HepG2 (cell line): ENCODE data around the gene ERV3-1. TPM values are rescaled to one million over a fixed set of nuclear protein-coding genes. Genes with fewer than 3 reads are reported as not detected.

ENCODE experiments used
- ATAC-seq: fragments of 200-7000 bp; cut with Tn5 transposase; 3 replicates; pipeline ENCODE4 v1.9.1; 2020; ENCODE audit warnings: mild to moderate bottlenecking, moderate library complexity
- BruUV-seq: library from RNA; stranded (reverse); fragments of 400-500 nt; replicated peaks from 2 replicates; lab custom pipeline; 2021; lab: Mats Ljungman, UMichigan
- CTCF ChIA-PET: fragments of 300-600 bp; formaldehyde crosslinking; extraction: SDS; loops from one replicate; lab custom pipeline; 2021; ENCODE audit warnings: low total read pairs, inconsistent platforms, low intra/inter-chr PET ratio; lab: Yijun Ruan, JAX
- POLR2A ChIA-PET: fragments of 350-600 bp; sonication (Branson Sonifier 250); formaldehyde crosslinking; loops from one replicate; lab custom pipeline; 2020; ENCODE audit warnings: antibody characterized with exemption, inconsistent platforms; lab: Yijun Ruan, JAX
- DNase-seq: peaks from one replicate; pipeline ENCODE4 v3.0.0-alpha.2; 2015; ENCODE audit warnings: low spot score
- FAIRE-seq: peaks from 3 replicates; lab custom pipeline; 2011; peaks lifted over from hg19 to GRCh38; lab: Jason Lieb, UNC
- H2AFZ ChIP-seq: one replicate; pipeline ENCODE4 v1.6.1; 2011; ENCODE audit warnings: low read length, inconsistent platforms
- H3K27ac ChIP-seq: fragments of 300-600 bp; 3 replicates; pipeline ENCODE4 v1.8.0; 2011; ENCODE audit warnings: mixed run types, mild to moderate bottlenecking, mixed read lengths, low read length, inconsistent platforms; ENCODE audit not compliant: insufficient read depth; ENCODE audit errors: extremely low read length
- H3K27me3 ChIP-seq, 2 experiments: fragments of 200-600 bp in 1 of 2; 2 replicates in 1 of 2; 3 replicates in 1 of 2; pipeline versions ENCODE4 v1.6.0 to v1.8.0; 2011; ENCODE audit warnings: low read length in 2 of 2, mild to moderate bottlenecking in 2 of 2, moderate library complexity in 2 of 2, inconsistent platforms in 1 of 2; ENCODE audit not compliant: insufficient read depth in 2 of 2, control insufficient read depth in 1 of 2
- H3K36me3 ChIP-seq, 2 experiments: fragments of 200-600 bp in 1 of 2; replicated peaks in 1 of 2; 2 replicates in 1 of 2; 3 replicates in 1 of 2; pipeline versions ENCODE4 v1.5.1 to v1.8.0; 2011; ENCODE audit warnings: low read length in 2 of 2, inconsistent platforms in 1 of 2; ENCODE audit not compliant: insufficient read depth in 2 of 2, control insufficient read depth in 1 of 2
- H3K4me1 ChIP-seq: 2 replicates; pipeline ENCODE4 v1.5.1; 2012; ENCODE audit warnings: low read length, inconsistent platforms; ENCODE audit not compliant: insufficient read depth
- H3K4me2 ChIP-seq: 2 replicates; pipeline ENCODE4 v1.6.0; 2011; ENCODE audit warnings: low read depth, low read length, inconsistent platforms
- H3K4me3 ChIP-seq, 3 experiments: fragments of 200-600 bp in 1 of 3; sonication (generic), shearing (Covaris generic) in 1 of 3; replicated peaks in 1 of 3; 2 replicates each; pipeline ENCODE4 v1.5.1; 2011 to 2016; ENCODE audit warnings: low read length in 3 of 3, inconsistent platforms in 2 of 3, low read depth in 2 of 3, mild to moderate bottlenecking in 2 of 3, control low read depth in 1 of 3, mixed read lengths in 1 of 3; ENCODE audit not compliant: insufficient read depth in 1 of 3
- H3K79me2 ChIP-seq: one replicate; pipeline ENCODE4 v1.6.1; 2011; ENCODE audit warnings: low read length, inconsistent platforms; ENCODE audit not compliant: insufficient read depth
- H3K9ac ChIP-seq: 2 replicates; pipeline ENCODE4 v1.6.0; 2011; ENCODE audit warnings: mild to moderate bottlenecking, low read depth, low read length, inconsistent platforms; ENCODE audit not compliant: insufficient read depth
- H3K9me3 ChIP-seq: 2 replicates; pipeline ENCODE4 v1.5.1; 2012; ENCODE audit warnings: mild to moderate bottlenecking, low read length
- H4K20me1 ChIP-seq: 2 replicates; pipeline ENCODE4 v1.6.0; 2011; ENCODE audit warnings: inconsistent platforms, mild to moderate bottlenecking, low read length, moderate library complexity; ENCODE audit not compliant: insufficient read depth
- FOXC1 ChIP-seq: sonication (generic); formaldehyde crosslinking; IDR thresholded peaks from 2 replicates; pipeline ENCODE4 v1.8.0; 2022; ENCODE audit warnings: mild to moderate bottlenecking, missing genetic modification reagents, borderline replicate concordance
- NRL ChIP-seq: sonication (generic); formaldehyde crosslinking; IDR thresholded peaks from 2 replicates; pipeline ENCODE4 v1.5.0; 2020; ENCODE audit warnings: missing genetic modification reagents, mild to moderate bottlenecking, moderate library complexity, borderline replicate concordance
- PAF1 ChIP-seq: IDR thresholded peaks from 2 replicates; pipeline ENCODE4 v1.6.1; 2016; ENCODE audit warnings: missing genetic modification reagents, missing compliant biosample characterization
- PRMT3 ChIP-seq: sonication (generic); formaldehyde crosslinking; IDR thresholded peaks from 2 replicates; pipeline ENCODE4 v1.8.1; 2022; ENCODE audit warnings: low read depth, mild to moderate bottlenecking, moderate library complexity, missing genetic modification reagents, borderline replicate concordance
- ZNF34 ChIP-seq: sonication (generic); formaldehyde crosslinking; IDR thresholded peaks from 2 replicates; pipeline ENCODE4 v1.4.0; 2020; ENCODE audit warnings: mild to moderate bottlenecking, missing genetic modification reagents, borderline replicate concordance
- ZNF569 ChIP-seq: sonication (generic); formaldehyde crosslinking; IDR thresholded peaks from 2 replicates; pipeline ENCODE4 v1.5.0; 2020; ENCODE audit warnings: mild to moderate bottlenecking, missing genetic modification reagents, moderate library complexity, borderline replicate concordance
- ZNF713 ChIP-seq: sonication (generic); formaldehyde crosslinking; IDR thresholded peaks from 2 replicates; pipeline ENCODE4 v1.4.0; 2020; ENCODE audit warnings: mild to moderate bottlenecking, missing genetic modification reagents
- ZNF772 ChIP-seq: sonication (generic); formaldehyde crosslinking; IDR thresholded peaks from 2 replicates; pipeline ENCODE4 v1.5.0; 2020; ENCODE audit warnings: mild to moderate bottlenecking, missing genetic modification reagents
- ZNF891 ChIP-seq: sonication (generic); formaldehyde crosslinking; IDR thresholded peaks from 2 replicates; pipeline ENCODE4 v1.5.0; 2020; ENCODE audit warnings: mild to moderate bottlenecking, missing genetic modification reagents
- WGBS: methylation state at CpG from one replicate; pipeline ENCODE4 v1.1.6; 2017; ENCODE audit warnings: low lambda C conversion rate; 5-methylcytosine and 5-hydroxymethylcytosine counted together
- in situ Hi-C: cut with HindIII; loops from 2 replicates; pipeline ENCODE4 v1.10.0; 2017; ENCODE audit warnings: low pct_unique_long_range_greater_than_20kb; ENCODE audit not compliant: extremely low pct_ligation_motif_present
- intact Hi-C: fragments of 100-400 bp; cut with micrococcal nuclease; formaldehyde crosslinking; loops from one replicate; pipeline ENCODE4 v1.10.0; 2022; ENCODE audit not compliant: unreplicated experiment
- polyA plus RNA-seq, 8 experiments: library from polyadenylated mRNA; depleted of rRNA in 3 of 8; stranded (reverse) in 7 of 8; unstranded in 1 of 8; fragments of >200 nt; fragmentation: Illumina TruSeq in 4 of 8; extraction: Trizol in 4 of 8; gene quantifications; 2 replicates each; pipeline versions ENCODE4 v1.2.1 to v1.2.3, GENCODE V29; 2011 to 2016; ENCODE audit warnings: low read depth in 4 of 8, missing spikeins in 1 of 8, mixed read lengths in 1 of 8; ENCODE audit not compliant: insufficient read depth in 1 of 8
- total RNA-seq, 5 experiments: library from RNA; depleted of rRNA; stranded (reverse); fragments of >200 nt; fragmentation: Illumina TruSeq; extraction: Trizol; gene quantifications; 2 replicates each; pipeline ENCODE4 v1.2.3, GENCODE V29; 2016; ENCODE audit warnings: low read depth in 1 of 5
- TF ChIP-seq, protein P1 (sequence below): sonication (generic); formaldehyde crosslinking; IDR thresholded peaks from 2 replicates; pipeline ENCODE4 v1.4.0; 2020; ENCODE audit warnings: mild to moderate bottlenecking, missing genetic modification reagents
- TF ChIP-seq, protein P2 (sequence below): sonication (generic); formaldehyde crosslinking; IDR thresholded peaks from 2 replicates; pipeline ENCODE4 v1.5.0; 2020; ENCODE audit warnings: mild to moderate bottlenecking, missing genetic modification reagents, borderline replicate concordance

The ERV3-1 gene
- total and polyA plus RNA-seq, 2 of the 13 experiments (the other 11 are each of a cell fraction or from before 2014, with no cell fraction given) = 20.4 to 86.3 TPM

DNA sequence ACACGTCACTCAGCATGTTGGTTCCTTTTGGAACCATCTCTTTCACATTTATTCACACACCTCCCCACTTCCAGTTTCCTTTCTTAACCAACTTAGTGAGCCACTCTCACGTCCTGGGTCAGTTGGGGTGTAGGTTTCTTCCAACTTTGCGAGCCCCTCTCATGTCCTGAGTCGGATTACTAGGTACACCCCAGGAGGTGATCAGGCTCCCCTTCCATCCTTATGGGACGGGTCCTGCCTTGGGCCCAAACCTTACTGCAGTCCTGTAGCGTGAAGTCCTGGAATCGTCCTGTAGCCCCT, 7.7 kb downstream of the ERV3-1 start:
- TSS peak; percentile 30 for BruUV-seq
- H3K9ac ChIP-seq = peak overlapping the region; percentile 63
- WGBS = 92% methylated on average over 7 of the region's 7 CpGs
- H4K20me1 ChIP-seq = no peaks in the 10 kb centered on the region
- POLR2A ChIA-PET = interaction anchor here (1.2 kb wide), 1 partner anchor 37 kb away, joined by 5 read pairs; no protein-coding TSS in a partner anchor
- H3K4me3 ChIP-seq = peak overlapping the region in 1 of 3 experiments; percentile 12; a peak in 1 of 6 replicates
- peak overlapping the region; percentile 90 for H3K27ac ChIP-seq
- H3K36me3 ChIP-seq = peaks cover 0 to 18% of the 10 kb centered on the region in 2 experiments; a peak in 4 of 5 replicates
- no peak overlapping the region for H2AFZ ChIP-seq
- H3K4me1 ChIP-seq = peaks cover 68% of the 10 kb centered on the region
- CTCF ChIA-PET = no interaction called here
- H3K9me3 ChIP-seq = peaks cover 13% of the 10 kb centered on the region; the same call in 1 of the 2 replicates
- H3K27me3 ChIP-seq = no peaks in the 10 kb centered on the region
- H3K79me2 ChIP-seq = peaks cover 32% of the 10 kb centered on the region
- DNase-seq = no peak
- no peak for ATAC-seq
- intact Hi-C loops = no loop called here
- peak overlapping the region; percentile 52 for H3K4me2 ChIP-seq
- FAIRE-seq = no peak
- in situ Hi-C loops = no loop called here
- peak; percentile 23; the same call in 1 of the 2 replicates for TF ChIP-seq ZNF34 (CRISPR knock-in tag)
- TF ChIP-seq PRMT3 = no peak
- TF ChIP-seq ZNF891 = peak; percentile 77; the same call in 1 of the 2 replicates
- no peak for TF ChIP-seq ZNF569 (CRISPR knock-in tag)
- no peak for TF ChIP-seq ZNF713
- TF ChIP-seq, protein P1, sequence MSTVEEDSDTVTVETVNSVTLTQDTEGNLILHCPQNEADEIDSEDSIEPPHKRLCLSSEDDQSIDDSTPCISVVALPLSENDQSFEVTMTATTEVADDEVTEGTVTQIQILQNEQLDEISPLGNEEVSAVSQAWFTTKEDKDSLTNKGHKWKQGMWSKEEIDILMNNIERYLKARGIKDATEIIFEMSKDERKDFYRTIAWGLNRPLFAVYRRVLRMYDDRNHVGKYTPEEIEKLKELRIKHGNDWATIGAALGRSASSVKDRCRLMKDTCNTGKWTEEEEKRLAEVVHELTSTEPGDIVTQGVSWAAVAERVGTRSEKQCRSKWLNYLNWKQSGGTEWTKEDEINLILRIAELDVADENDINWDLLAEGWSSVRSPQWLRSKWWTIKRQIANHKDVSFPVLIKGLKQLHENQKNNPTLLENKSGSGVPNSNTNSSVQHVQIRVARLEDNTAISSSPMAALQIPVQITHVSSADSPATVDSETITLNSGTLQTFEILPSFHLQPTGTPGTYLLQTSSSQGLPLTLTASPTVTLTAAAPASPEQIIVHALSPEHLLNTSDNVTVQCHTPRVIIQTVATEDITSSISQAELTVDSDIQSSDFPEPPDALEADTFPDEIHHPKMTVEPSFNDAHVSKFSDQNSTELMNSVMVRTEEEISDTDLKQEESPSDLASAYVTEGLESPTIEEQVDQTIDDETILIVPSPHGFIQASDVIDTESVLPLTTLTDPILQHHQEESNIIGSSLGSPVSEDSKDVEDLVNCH (CRISPR knock-in tag) = 0 out of 2 replicates have a peak, but pooled peaks have one; percentile 41
- TF ChIP-seq, protein P2, sequence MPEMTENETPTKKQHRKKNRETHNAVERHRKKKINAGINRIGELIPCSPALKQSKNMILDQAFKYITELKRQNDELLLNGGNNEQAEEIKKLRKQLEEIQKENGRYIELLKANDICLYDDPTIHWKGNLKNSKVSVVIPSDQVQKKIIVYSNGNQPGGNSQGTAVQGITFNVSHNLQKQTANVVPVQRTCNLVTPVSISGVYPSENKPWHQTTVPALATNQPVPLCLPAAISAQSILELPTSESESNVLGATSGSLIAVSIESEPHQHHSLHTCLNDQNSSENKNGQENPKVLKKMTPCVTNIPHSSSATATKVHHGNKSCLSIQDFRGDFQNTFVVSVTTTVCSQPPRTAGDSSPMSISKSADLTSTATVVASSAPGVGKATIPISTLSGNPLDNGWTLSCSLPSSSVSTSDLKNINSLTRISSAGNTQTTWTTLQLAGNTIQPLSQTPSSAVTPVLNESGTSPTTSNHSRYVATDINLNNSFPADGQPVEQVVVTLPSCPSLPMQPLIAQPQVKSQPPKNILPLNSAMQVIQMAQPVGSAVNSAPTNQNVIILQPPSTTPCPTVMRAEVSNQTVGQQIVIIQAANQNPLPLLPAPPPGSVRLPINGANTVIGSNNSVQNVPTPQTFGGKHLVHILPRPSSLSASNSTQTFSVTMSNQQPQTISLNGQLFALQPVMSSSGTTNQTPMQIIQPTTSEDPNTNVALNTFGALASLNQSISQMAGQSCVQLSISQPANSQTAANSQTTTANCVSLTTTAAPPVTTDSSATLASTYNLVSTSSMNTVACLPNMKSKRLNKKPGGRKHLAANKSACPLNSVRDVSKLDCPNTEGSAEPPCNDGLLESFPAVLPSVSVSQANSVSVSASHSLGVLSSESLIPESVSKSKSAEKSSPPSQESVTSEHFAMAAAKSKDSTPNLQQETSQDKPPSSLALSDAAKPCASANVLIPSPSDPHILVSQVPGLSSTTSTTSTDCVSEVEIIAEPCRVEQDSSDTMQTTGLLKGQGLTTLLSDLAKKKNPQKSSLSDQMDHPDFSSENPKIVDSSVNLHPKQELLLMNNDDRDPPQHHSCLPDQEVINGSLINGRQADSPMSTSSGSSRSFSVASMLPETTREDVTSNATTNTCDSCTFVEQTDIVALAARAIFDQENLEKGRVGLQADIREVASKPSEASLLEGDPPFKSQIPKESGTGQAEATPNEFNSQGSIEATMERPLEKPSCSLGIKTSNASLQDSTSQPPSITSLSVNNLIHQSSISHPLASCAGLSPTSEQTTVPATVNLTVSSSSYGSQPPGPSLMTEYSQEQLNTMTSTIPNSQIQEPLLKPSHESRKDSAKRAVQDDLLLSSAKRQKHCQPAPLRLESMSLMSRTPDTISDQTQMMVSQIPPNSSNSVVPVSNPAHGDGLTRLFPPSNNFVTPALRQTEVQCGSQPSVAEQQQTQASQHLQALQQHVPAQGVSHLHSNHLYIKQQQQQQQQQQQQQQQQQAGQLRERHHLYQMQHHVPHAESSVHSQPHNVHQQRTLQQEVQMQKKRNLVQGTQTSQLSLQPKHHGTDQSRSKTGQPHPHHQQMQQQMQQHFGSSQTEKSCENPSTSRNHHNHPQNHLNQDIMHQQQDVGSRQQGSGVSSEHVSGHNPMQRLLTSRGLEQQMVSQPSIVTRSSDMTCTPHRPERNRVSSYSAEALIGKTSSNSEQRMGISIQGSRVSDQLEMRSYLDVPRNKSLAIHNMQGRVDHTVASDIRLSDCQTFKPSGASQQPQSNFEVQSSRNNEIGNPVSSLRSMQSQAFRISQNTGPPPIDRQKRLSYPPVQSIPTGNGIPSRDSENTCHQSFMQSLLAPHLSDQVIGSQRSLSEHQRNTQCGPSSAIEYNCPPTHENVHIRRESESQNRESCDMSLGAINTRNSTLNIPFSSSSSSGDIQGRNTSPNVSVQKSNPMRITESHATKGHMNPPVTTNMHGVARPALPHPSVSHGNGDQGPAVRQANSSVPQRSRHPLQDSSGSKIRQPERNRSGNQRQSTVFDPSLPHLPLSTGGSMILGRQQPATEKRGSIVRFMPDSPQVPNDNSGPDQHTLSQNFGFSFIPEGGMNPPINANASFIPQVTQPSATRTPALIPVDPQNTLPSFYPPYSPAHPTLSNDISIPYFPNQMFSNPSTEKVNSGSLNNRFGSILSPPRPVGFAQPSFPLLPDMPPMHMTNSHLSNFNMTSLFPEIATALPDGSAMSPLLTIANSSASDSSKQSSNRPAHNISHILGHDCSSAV (CRISPR knock-in tag) = no peak
- TF ChIP-seq PAF1 (CRISPR knock-in tag) = peak; percentile 25; the same call in 1 of the 2 replicates
- no peak for TF ChIP-seq ZNF772 (CRISPR knock-in tag)
- peak; percentile 83; the same call in 1 of the 2 replicates for TF ChIP-seq NRL
- TF ChIP-seq FOXC1 (CRISPR knock-in tag) = 0 out of 2 replicates have a peak, but pooled peaks have one; percentile 37
